ENCODE measurements around the gene MTR. TPM values are rescaled to one million over a fixed set of nuclear protein-coding genes. Genes with fewer than 3 reads are reported as not detected.

The MTR gene
- total and polyA plus RNA-seq, 4 donors, result 2.5 to 19.0 (median 8.6) TPM

GRCh38 chr1:236765831-236766230, 29.3 kb upstream of the MTR start:
- Histone ChIP-seq H3K4me3 (ENCODE audit: low read depth in 1 of 3, low read length in 3 of 3) (no peak overlapping the region), H3K4me1 (ENCODE audit: control insufficient read depth in 4 of 4, insufficient read depth in 4 of 4, low read length in 3 of 4) (peaks cover 9 to 28% (median 22%) of the 10 kb centered on the region in 4 donors), H3K9me3 (ENCODE audit: control insufficient read depth in 4 of 4, low read length in 3 of 4) (no peaks in the 10 kb centered on the region), H3K27me3 (ENCODE audit: control insufficient read depth in 4 of 4, insufficient read depth in 4 of 4, low read length in 3 of 4) (no peaks in the 10 kb centered on the region), H3K27ac (ENCODE audit: low read depth in 1 of 2, low read length in 2 of 2) (no peak overlapping the region), H3K9ac (ENCODE audit: low read depth in 1 of 2, low read length in 2 of 2) (no peak overlapping the region), H3K36me3 (ENCODE audit: control insufficient read depth in 4 of 4, insufficient read depth in 3 of 4, low read depth in 1 of 4, low read length in 3 of 4) (no peaks in the 10 kb centered on the region)
- DNase-seq (ENCODE audit: low spot score), result no peak
- TF ChIP-seq MAX (IDR thresholded peaks at IDR 0.05), result no peak
- TF ChIP-seq EGR1 (IDR thresholded peaks at IDR 0.05; ENCODE audit: low read depth in 2 of 2), result no peak
- TF ChIP-seq FOXA2 (IDR thresholded peaks at IDR 0.05), result no peak
- no peak for TF ChIP-seq GABPA (IDR thresholded peaks at IDR 0.05 in 1 of 2, conservative IDR thresholded peaks at IDR 0.05 in 1 of 2)
- TF ChIP-seq CTCF (IDR thresholded peaks at IDR 0.05; ENCODE audit: low read depth, low read length, missing input control), result no peak
- no peak for TF ChIP-seq JUND (IDR thresholded peaks at IDR 0.05)
- no peak for TF ChIP-seq RAD21 (IDR thresholded peaks at IDR 0.05)
- TF ChIP-seq SP1 (IDR thresholded peaks at IDR 0.05), result no peak
- no peak for TF ChIP-seq REST (IDR thresholded peaks at IDR 0.05)
- TF ChIP-seq RXRA (IDR thresholded peaks at IDR 0.05), result no peak
- no peak for TF ChIP-seq YY1 (IDR thresholded peaks at IDR 0.05)
- TF ChIP-seq NR2F2 (IDR thresholded peaks at IDR 0.05), result no peak
- no peak for TF ChIP-seq TAF1 (conservative IDR thresholded peaks at IDR 0.05)
- TF ChIP-seq HNF4G (IDR thresholded peaks at IDR 0.05), result no peak
- TF ChIP-seq HNF4A (conservative IDR thresholded peaks at IDR 0.05), result no peak
- no peak for TF ChIP-seq FOXA1 (IDR thresholded peaks at IDR 0.05)
- TF ChIP-seq ZBTB33 (IDR thresholded peaks at IDR 0.05), result no peak
- no peak for TF ChIP-seq ATF3 (IDR thresholded peaks at IDR 0.05)
- 46% methylated on average over 6 of the region's 6 CpGs for WGBS
